GM12872 (cell line): Measurements from ENCODE around the gene IL22RA2.

ENCODE experiments used
- TF ChIP-seq, protein P1 (sequence below): IDR thresholded peaks from 3 replicates; pipeline ENCODE4 v1.5.1; 2011; ENCODE audit warnings: low read depth, mild to moderate bottlenecking, low read length, moderate library complexity; ENCODE audit not compliant: insufficient read depth

IL22RA2 gene

DNA sequence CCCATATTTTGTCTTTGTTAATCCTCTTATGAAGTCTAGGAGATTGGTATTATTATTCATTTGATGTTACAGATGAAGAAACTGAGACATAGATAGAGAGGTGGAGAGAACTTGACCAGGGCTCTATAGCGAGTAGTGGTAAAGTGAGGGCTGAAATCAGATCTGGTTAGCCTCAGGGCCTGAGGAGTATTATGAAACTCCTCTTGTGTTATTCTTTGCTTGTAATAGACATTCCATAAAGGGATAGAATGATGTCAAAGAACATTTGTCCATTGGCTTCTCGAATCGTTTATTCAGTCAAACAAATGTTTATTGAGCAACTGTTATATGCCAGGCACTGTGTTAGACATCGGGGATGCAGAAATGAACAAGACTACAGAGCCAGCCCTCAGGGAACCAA is at the start of gene IL22RA2:
Gene IL22RA2, minus strand, starts transcription at position 144 of the 400 bp plus-strand sequence. CDS start 11,895 bp downstream, outside the sequence.
- TF ChIP-seq, protein P1, sequence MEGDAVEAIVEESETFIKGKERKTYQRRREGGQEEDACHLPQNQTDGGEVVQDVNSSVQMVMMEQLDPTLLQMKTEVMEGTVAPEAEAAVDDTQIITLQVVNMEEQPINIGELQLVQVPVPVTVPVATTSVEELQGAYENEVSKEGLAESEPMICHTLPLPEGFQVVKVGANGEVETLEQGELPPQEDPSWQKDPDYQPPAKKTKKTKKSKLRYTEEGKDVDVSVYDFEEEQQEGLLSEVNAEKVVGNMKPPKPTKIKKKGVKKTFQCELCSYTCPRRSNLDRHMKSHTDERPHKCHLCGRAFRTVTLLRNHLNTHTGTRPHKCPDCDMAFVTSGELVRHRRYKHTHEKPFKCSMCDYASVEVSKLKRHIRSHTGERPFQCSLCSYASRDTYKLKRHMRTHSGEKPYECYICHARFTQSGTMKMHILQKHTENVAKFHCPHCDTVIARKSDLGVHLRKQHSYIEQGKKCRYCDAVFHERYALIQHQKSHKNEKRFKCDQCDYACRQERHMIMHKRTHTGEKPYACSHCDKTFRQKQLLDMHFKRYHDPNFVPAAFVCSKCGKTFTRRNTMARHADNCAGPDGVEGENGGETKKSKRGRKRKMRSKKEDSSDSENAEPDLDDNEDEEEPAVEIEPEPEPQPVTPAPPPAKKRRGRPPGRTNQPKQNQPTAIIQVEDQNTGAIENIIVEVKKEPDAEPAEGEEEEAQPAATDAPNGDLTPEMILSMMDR = no peak

DNA sequence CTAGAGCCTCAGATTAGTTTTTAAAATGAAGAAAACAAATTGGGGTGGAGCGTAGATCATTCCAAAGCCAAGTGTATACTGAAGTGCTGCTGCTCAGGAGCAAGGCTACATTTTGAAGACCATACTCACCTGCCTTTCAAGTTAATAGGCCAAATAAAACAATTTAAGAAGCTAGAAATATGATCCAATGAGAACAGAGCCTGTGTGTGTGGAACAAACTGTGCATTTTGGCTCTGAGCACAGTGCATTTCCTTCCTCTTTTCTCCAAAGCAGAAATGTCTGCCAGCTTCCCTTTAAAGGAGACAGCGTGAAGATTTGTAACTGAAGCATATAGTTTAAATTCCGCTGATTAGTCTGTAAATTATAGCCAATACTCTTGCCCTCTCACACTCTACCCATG is 48.9 kb upstream of the IL22RA2 start:
- TF ChIP-seq, protein P1 = no peak

DNA sequence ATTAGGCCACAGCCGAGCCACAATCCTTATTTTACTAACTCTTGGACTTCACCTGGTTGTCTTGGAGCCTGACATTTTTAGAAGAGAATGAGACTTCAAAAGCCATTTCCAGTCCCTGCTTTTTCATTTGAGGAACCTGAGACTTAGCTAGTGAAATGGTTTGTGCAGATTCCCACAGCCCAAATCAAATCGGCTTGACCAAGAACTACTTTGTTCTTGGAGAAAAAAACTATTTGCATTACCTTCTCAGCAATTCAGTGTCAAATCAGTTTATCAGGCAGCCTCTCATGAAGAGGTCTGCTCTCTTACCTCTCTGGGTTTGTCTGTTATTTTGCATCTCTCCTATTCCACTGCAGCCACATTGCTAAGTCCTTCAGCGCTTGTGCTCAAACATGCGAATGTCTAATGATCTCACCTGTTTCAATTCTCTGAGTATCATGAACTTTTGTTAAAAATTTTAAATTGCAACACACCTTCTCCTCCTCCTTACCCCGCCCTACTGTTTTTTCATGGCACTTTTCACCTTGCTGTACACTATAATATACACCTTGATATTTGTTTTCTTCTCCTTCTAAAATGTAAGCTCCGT is 46.3 kb upstream of the IL22RA2 start:
- TF ChIP-seq, protein P1 = no peak

GRCh38 chr6:137218917-137219663 is 45.6 kb upstream of the IL22RA2 start, which contains the start of gene IFNGR1:
Gene IFNGR1, minus strand, starts transcription at chr6:137219385. Its CDS starts 58 bp downstream, at chr6:137219327.
- TF ChIP-seq, protein P1 = no peak

GRCh38 chr6:137218473-137218916 is 45.1 kb upstream of the IL22RA2 start:
- TF ChIP-seq, protein P1 = no peak

DNA sequence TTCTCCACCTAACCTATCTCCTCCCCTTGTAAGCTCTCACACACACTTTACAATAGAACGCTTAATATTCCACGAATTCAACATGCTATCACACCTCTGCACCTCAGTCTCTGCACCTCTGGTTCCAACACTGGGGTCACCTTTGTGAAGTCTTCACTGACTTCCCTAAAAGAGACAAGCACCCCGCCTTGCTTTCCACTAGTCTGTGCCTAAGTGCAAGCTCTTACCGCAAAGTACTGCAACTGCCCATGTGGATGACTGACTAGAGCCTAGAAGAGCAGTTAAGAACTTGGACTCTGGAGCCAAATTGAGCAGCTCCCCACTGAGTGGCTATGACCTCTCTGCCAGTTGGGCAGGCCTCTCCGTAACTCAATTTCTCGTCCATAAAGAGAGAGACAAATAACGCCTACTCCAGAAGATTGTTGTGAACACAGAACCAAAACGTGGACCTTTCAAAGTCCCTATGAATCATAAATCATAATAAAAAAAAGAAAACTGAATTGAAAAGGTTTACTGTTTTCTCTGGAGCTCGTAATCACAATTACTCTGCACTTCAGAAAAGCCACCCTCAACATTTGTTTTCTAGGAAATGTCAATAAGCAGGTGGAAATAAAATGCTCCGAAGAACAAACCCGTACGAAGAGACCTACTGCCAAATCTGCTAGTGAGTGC is 44.5 kb upstream of the IL22RA2 start:
- TF ChIP-seq, protein P1 = no peak

GRCh38 chr6:137216875-137217553 is 43.6 kb upstream of the IL22RA2 start:
- TF ChIP-seq, protein P1 = no peak
